NT2/D1 (cell line): ENCODE measurements around the gene TRPM5.

Experiments used
- SUZ12 ChIP-seq: IDR thresholded peaks from 2 replicates; pipeline ENCODE4 v1.6.1; 2011; ENCODE audit not compliant: insufficient read length, insufficient read depth; ENCODE audit errors: extremely low read depth
- YY1 ChIP-seq: IDR thresholded peaks from 2 replicates; pipeline ENCODE4 v1.6.1; 2011; ENCODE audit not compliant: insufficient read length, insufficient read depth

GRCh38 chr11:2462543-2462985 is 18.2 kb upstream of the TRPM5 start:
- TF ChIP-seq YY1, result no peak
- no peak for TF ChIP-seq SUZ12
